GM19035 (cell line): ENCODE data around the gene TBRG4.
"Not testable (repeated sequence)": the region's sequence is repeated elsewhere in the genome, so short reads cannot be mapped to it uniquely, and the experiment has no call there.

Source experiments
- ATAC-seq: cut with Tn5 transposase; IDR thresholded peaks from one replicate; pipeline ENCODE4 v1.9.1; 2021; ENCODE audit not compliant: unreplicated experiment

TBRG4 gene

GRCh38 chr7:45118292-45118691 lies 6.8 kb upstream of the TBRG4 start:
- no peak for ATAC-seq

GRCh38 chr7:45117582-45117981 lies 6.1 kb upstream of the TBRG4 start:
- ATAC-seq = no peak

- ATAC-seq = no peak
Measured at GRCh38 chr7:45116048-45116447, 4.6 kb upstream of the TBRG4 start.

- no peak for ATAC-seq
Measured at GRCh38 chr7:45114926-45115325, 3.4 kb upstream of the TBRG4 start.

- not testable (repeated sequence) for ATAC-seq
Measured at GRCh38 chr7:45114257-45114656, 2.8 kb upstream of the TBRG4 start.

- no peak for ATAC-seq
Measured at GRCh38 chr7:45112648-45113047, 1.2 kb upstream of the TBRG4 start.

GRCh38 chr7:45108863-45109262 lies 2.6 kb downstream of the TBRG4 start:
- no peak for ATAC-seq

GRCh38 chr7:45107356-45107755 lies 4.1 kb downstream of the TBRG4 start:
- ATAC-seq = no peak

- ATAC-seq = no peak
Measured at GRCh38 chr7:45106820-45107219, 4.7 kb downstream of the TBRG4 start.

GRCh38 chr7:45105588-45106188 lies 5.8 kb downstream of the TBRG4 start:
- ATAC-seq = no peak

GRCh38 chr7:45104844-45105587 lies 6.5 kb downstream of the TBRG4 start:
- no peak for ATAC-seq

GRCh38 chr7:45103958-45104843 lies 7.3 kb downstream of the TBRG4 start:
- ATAC-seq = no peak

GRCh38 chr7:45102785-45103712 lies 8.4 kb downstream of the TBRG4 start:
- no peak for ATAC-seq

- ATAC-seq = no peak
Measured at GRCh38 chr7:45101748-45102147, 9.7 kb downstream of the TBRG4 start.

- ATAC-seq = no peak
Measured at GRCh38 chr7:45100761-45101480, 10.6 kb downstream of the TBRG4 start.

GRCh38 chr7:45099891-45100760 lies 11.4 kb downstream of the TBRG4 start:
- ATAC-seq = no peak

GRCh38 chr7:45098983-45099839 lies 12.3 kb downstream of the TBRG4 start:
- no peak for ATAC-seq

GRCh38 chr7:45092931-45093235 lies 18.6 kb downstream of the TBRG4 start:
- no peak for ATAC-seq
